T-helper 2 cell (primary cell): ENCODE results near the gene TGFA.

Experiments
- DNase-seq, 5 experiments: peaks; one replicate each; pipeline versions ENCODE4 v3.0.0 to v3.0.0-alpha.2; 2012 to 2022

The TGFA gene

GRCh38 chr2:70412294-70413070 lies 141.1 kb downstream of the TGFA start:
- DNase-seq = no peak

DNA sequence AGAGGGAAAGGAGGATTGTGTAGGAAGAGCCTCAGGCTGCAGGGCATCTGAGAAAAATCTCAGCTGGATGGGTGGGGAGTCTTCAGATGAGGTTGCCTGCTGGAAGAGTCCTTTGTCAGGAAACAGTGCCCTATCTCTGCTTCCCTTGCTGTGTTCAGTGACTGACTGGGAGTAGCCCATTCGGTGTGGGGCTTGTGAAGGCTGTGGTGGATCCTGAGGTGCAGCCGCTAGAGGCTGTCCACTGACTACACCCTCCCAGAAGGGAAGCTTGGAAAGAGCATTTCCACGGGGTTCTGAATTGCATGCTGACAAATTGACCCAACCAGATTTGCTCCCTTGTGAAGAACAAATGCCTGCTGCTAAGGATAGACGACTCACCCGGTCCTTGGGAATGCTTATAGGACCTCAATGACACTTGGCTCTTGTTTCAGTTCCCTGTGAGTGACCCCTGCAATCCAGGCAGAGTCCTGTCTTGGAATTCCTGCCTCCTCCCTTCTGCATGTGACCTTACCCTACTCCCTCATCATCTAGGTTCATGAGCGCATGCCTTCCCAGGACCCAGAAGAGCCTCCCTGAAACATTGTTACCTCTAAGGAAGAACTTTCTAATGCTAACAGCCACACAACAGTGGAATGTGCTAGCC lies 142.0 kb downstream of the TGFA start:
- no peak for DNase-seq

GRCh38 chr2:70403267-70404053 lies 150.2 kb downstream of the TGFA start:
- DNase-seq = no peak

GRCh38 chr2:70400539-70400938 lies 153.1 kb downstream of the TGFA start:
- DNase-seq = no peak

- DNase-seq = no peak
These were observed 154.6 kb downstream of the TGFA start for GRCh38 chr2:70399046-70399445.
